ENCODE data around the gene RNF213.

DNA sequence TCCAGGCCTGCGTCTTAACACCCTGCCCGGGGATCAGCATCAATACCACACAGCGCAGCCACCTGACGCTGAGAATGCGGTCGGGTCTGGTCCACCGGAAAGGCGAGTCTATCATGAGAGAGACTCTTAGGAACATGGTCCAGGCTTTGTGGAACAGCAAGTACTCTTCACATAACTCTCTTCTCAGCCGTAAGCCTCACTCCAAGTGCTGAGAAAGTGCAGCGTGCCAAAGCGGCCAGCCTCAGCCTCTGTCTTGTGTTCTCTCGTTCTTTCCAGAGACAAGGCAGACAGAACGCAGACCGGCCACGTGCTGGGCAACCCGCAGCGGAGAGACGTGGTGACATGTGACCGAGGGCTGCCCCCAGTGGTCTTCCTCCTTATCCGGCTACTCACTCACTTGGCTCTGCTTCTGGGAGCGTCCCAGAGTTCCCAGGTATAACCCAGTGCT is 119.9 kb downstream of the RNF213 start:
- TF ChIP-seq CTCF (conservative IDR thresholded peaks at IDR 0.05), result no peak
- no peak for TF ChIP-seq EZH2 (IDR thresholded peaks at IDR 0.05; ENCODE audit: low read depth)

Data from PC-9 (cell line).